Pancreas (tissue), 10 donors: ENCODE data around the gene CTSW. TPM values are rescaled to one million over a fixed set of nuclear protein-coding genes. Genes with fewer than 3 reads are reported as not detected.

Experiments used
- ATAC-seq, 4 donors: fragments of 200-7000 bp; cut with Tn5 transposase; one replicate each; pipeline versions ENCODE4 v1.8.0 to v1.9.1; 2020; ENCODE audit warnings: mild to moderate bottlenecking in 4 of 4, moderate library complexity in 4 of 4
- DNase-seq, 6 donors: peaks; one replicate each; pipeline ENCODE4 v3.0.0-alpha.2; 2020
- FAIRE-seq: peaks from 2 replicates; lab custom pipeline; 2012; peaks lifted over from hg19 to GRCh38; lab: Jason Lieb, UNC
- H3K27ac ChIP-seq, 4 donors: fragments of 200-600 bp; sonication (generic); 1 replicate in 3 of 4; 2 replicates in 1 of 4; pipeline versions ENCODE4 v1.5.0 to v1.8.0; 2020
- H3K27me3 ChIP-seq, 4 donors: fragments of 200-600 bp; one replicate each; pipeline ENCODE4 v1.8.0; 2021
- H3K36me3 ChIP-seq, 3 donors: fragments of 200-600 bp; sonication (generic) in 1 of 3; one replicate each; pipeline versions ENCODE4 v1.5.0 to v1.8.0; 2020 to 2021
- H3K4me1 ChIP-seq, 3 donors: fragments of 200-600 bp; one replicate each; pipeline ENCODE4 v1.8.0; 2021
- H3K4me3 ChIP-seq, 4 donors: fragments of 200-600 bp; sonication (generic) in 2 of 4; one replicate each; pipeline versions ENCODE4 v1.5.0 to v1.8.0; 2020 to 2021
- H3K9me3 ChIP-seq, 4 donors: fragments of 200-600 bp; one replicate each; pipeline ENCODE4 v1.8.0; 2021
- WGBS, 2 donors: extraction: QIAGEN DNeasy Blood & Tissue Kit; methylation state at CpG; one replicate each; pipeline ENCODE4 v1.1.7; 2013; 5-methylcytosine and 5-hydroxymethylcytosine counted together
- intact Hi-C, 3 donors: fragments of 100-400 bp; cut with DNase I; formaldehyde crosslinking; loops; one replicate each; pipeline versions ENCODE4 v1.11.1 to v1.14.2; 2022
- polyA plus RNA-seq, 2 donors: library from polyadenylated mRNA; stranded (reverse); fragments of 200-250 nt; gene quantifications; one replicate each; pipeline ENCODE4 v1.2.3, GENCODE V29; 2013
- total RNA-seq, 6 donors: library from RNA; stranded (reverse); fragmentation: NEBNext Ultra II Directional in 4 of 6; extraction: Animal tissue kit (Norgen Biotek cat#: 25700) in 4 of 6; gene quantifications; one replicate each; pipeline versions ENCODE4 v1.2.1 to v1.2.4, GENCODE V29; 2021 to 2023
- TF ChIP-seq, protein P1 (sequence below), 4 donors: fragments of 200-600 bp; sonication (generic) in 3 of 4; IDR thresholded peaks; one replicate each; pipeline versions ENCODE4 v1.5.0 to v1.8.0; 2021; ENCODE audit warnings: antibody characterized with exemption in 4 of 4
- donor health status: healthy with polysubstance abuse.
- donor health status: DM: no; HTN: no; CAD: no; lungs with moderate emphysema.
- donor health status: DM: no; HTN: no; CAD: no.
- donor health status: control.
- donor health status: control.
- donor health status: Bipolar disorder and iron deficiency.
- donor health status: DM: yes; HTN: yes; CAD: no.
- donor health status: DM: no; HTN: no; CAD: no.
- donor health status: DM: no; HTN: no; CAD: no.
- donor health status: DM: yes; HTN: yes; CAD: no.

The CTSW gene
- total and polyA plus RNA-seq, 8 donors: 0.14 to 0.72 (median 0.46) TPM; not detected in 1

- FAIRE-seq (no peak), DNase-seq (peak in 1 of 6 donors; percentile 59), ATAC-seq (no peak)
- Histone ChIP-seq H3K4me3 (no peak overlapping the region), H3K4me1 (no peaks in the 10 kb centered on the region), H3K9me3 (no peaks in the 10 kb centered on the region), H3K27ac (no peak overlapping the region), H3K36me3 (peaks cover 0 to 4% (median 1%) of the 10 kb centered on the region in 3 donors), H3K27me3 (no peaks in the 10 kb centered on the region)
- intact Hi-C loops: no loop called here
- WGBS, 2 donors: 50 to 54% methylated on average over 16 of the region's 16 CpGs
- TF ChIP-seq, protein P1, sequence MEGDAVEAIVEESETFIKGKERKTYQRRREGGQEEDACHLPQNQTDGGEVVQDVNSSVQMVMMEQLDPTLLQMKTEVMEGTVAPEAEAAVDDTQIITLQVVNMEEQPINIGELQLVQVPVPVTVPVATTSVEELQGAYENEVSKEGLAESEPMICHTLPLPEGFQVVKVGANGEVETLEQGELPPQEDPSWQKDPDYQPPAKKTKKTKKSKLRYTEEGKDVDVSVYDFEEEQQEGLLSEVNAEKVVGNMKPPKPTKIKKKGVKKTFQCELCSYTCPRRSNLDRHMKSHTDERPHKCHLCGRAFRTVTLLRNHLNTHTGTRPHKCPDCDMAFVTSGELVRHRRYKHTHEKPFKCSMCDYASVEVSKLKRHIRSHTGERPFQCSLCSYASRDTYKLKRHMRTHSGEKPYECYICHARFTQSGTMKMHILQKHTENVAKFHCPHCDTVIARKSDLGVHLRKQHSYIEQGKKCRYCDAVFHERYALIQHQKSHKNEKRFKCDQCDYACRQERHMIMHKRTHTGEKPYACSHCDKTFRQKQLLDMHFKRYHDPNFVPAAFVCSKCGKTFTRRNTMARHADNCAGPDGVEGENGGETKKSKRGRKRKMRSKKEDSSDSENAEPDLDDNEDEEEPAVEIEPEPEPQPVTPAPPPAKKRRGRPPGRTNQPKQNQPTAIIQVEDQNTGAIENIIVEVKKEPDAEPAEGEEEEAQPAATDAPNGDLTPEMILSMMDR (IDR thresholded peaks at IDR 0.05): no peak
Observed at GRCh38 chr11:65849771-65850216, 29.8 kb upstream of the CTSW start.

GRCh38 chr11:65850217-65851082 lies 29.2 kb upstream of the CTSW start:
- no peak for ATAC-seq
- DNase-seq: no peak
- peaks cover 0 to under 1% (median 0%) of the 10 kb centered on the region in 3 donors for H3K4me1 ChIP-seq
- intact Hi-C loops: no loop called here
- H3K36me3 ChIP-seq: peaks cover 4 to 11% (median 8%) of the 10 kb centered on the region in 3 donors
- no peaks in the 10 kb centered on the region for H3K9me3 ChIP-seq
- TF ChIP-seq, protein P1 (IDR thresholded peaks at IDR 0.05): no peak
- H3K27ac ChIP-seq: no peak overlapping the region
- H3K4me3 ChIP-seq: no peak overlapping the region
- FAIRE-seq: no peak
- no peaks in the 10 kb centered on the region for H3K27me3 ChIP-seq
- 70 to 76% methylated on average over 20 of the region's 20 CpGs for WGBS, 2 donors

- DNase-seq (peak in 2 of 6 donors; percentile 20 to 32), ATAC-seq (peak in 2 of 4 donors; percentile 12 to 13), FAIRE-seq (no peak)
- no peaks in the 10 kb centered on the region for H3K27me3 ChIP-seq
- TF ChIP-seq, protein P1 (IDR thresholded peaks at IDR 0.05): peak in 1 of 4 donors; percentile 10
- 91 to 92% methylated on average over 14 of the region's 14 CpGs for WGBS, 2 donors
- no peak overlapping the region for H3K4me3 ChIP-seq
- H3K9me3 ChIP-seq: no peaks in the 10 kb centered on the region
- intact Hi-C loops: no loop called here
- peaks cover 2 to 6% (median 3%) of the 10 kb centered on the region in 3 donors for H3K4me1 ChIP-seq
- peaks cover 4 to 15% (median 8%) of the 10 kb centered on the region in 3 donors for H3K36me3 ChIP-seq
- no peak overlapping the region for H3K27ac ChIP-seq
Observed at GRCh38 chr11:65851083-65851579, 28.5 kb upstream of the CTSW start.

GRCh38 chr11:65851811-65852507 lies 27.7 kb upstream of the CTSW start:
- 93 to 95% methylated on average over 10 of the region's 10 CpGs for WGBS, 2 donors
- no peak for ATAC-seq
- H3K36me3 ChIP-seq: peaks cover 4 to 15% (median 8%) of the 10 kb centered on the region in 3 donors
- intact Hi-C loops: no loop called here
- TF ChIP-seq, protein P1 (IDR thresholded peaks at IDR 0.05): no peak
- H3K27me3 ChIP-seq: no peaks in the 10 kb centered on the region
- peaks cover 3 to 11% (median 4%) of the 10 kb centered on the region in 3 donors for H3K4me1 ChIP-seq
- H3K4me3 ChIP-seq: no peak overlapping the region
- no peak overlapping the region for H3K27ac ChIP-seq
- H3K9me3 ChIP-seq: no peaks in the 10 kb centered on the region
- no peak for FAIRE-seq
- no peak for DNase-seq
